ENCODE results near the gene CADM1. TPM values are rescaled to one million over a fixed set of nuclear protein-coding genes. Genes with fewer than 3 reads are reported as not detected.
"Not testable (repeated sequence)": the region's sequence is repeated elsewhere in the genome, so short reads cannot be mapped to it uniquely, and the experiment has no call there.

The CADM1 gene
- total RNA-seq, 1 donor: 86.5 TPM

- H3K27me3 ChIP-seq (ENCODE audit: insufficient read depth, low read length): no peaks in the 10 kb centered on the region
- H3K4me3 ChIP-seq (ENCODE audit: insufficient read depth, low read length): no peak overlapping the region
- H3K4me1 ChIP-seq (ENCODE audit: insufficient read depth, low read length): no peaks in the 10 kb centered on the region
- TF ChIP-seq, protein P1, sequence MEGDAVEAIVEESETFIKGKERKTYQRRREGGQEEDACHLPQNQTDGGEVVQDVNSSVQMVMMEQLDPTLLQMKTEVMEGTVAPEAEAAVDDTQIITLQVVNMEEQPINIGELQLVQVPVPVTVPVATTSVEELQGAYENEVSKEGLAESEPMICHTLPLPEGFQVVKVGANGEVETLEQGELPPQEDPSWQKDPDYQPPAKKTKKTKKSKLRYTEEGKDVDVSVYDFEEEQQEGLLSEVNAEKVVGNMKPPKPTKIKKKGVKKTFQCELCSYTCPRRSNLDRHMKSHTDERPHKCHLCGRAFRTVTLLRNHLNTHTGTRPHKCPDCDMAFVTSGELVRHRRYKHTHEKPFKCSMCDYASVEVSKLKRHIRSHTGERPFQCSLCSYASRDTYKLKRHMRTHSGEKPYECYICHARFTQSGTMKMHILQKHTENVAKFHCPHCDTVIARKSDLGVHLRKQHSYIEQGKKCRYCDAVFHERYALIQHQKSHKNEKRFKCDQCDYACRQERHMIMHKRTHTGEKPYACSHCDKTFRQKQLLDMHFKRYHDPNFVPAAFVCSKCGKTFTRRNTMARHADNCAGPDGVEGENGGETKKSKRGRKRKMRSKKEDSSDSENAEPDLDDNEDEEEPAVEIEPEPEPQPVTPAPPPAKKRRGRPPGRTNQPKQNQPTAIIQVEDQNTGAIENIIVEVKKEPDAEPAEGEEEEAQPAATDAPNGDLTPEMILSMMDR (IDR thresholded peaks at IDR 0.05; ENCODE audit: extremely low read depth, low read depth, low read length): no peak
- H3K27ac ChIP-seq (ENCODE audit: low read depth, low read length): no peak overlapping the region
- H2AFZ ChIP-seq (ENCODE audit: low read length): no peak overlapping the region
- no peak overlapping the region for H3K4me2 ChIP-seq (ENCODE audit: insufficient read depth, low read length)
- H3K36me3 ChIP-seq (ENCODE audit: insufficient read depth, low read length): no peaks in the 10 kb centered on the region
- no peaks in the 10 kb centered on the region for H4K20me1 ChIP-seq (ENCODE audit: insufficient read depth, low read length)
- H3K79me2 ChIP-seq (ENCODE audit: insufficient read depth, low read length): no peaks in the 10 kb centered on the region
- no peaks in the 10 kb centered on the region for H3K9me3 ChIP-seq (ENCODE audit: low read depth, low read length)
- no peak for DNase-seq (ENCODE audit: insufficient read length, low spot score, missing footprints)
Observed at GRCh38 chr11:115477410-115477809, 26.8 kb downstream of the CADM1 start.

DNA sequence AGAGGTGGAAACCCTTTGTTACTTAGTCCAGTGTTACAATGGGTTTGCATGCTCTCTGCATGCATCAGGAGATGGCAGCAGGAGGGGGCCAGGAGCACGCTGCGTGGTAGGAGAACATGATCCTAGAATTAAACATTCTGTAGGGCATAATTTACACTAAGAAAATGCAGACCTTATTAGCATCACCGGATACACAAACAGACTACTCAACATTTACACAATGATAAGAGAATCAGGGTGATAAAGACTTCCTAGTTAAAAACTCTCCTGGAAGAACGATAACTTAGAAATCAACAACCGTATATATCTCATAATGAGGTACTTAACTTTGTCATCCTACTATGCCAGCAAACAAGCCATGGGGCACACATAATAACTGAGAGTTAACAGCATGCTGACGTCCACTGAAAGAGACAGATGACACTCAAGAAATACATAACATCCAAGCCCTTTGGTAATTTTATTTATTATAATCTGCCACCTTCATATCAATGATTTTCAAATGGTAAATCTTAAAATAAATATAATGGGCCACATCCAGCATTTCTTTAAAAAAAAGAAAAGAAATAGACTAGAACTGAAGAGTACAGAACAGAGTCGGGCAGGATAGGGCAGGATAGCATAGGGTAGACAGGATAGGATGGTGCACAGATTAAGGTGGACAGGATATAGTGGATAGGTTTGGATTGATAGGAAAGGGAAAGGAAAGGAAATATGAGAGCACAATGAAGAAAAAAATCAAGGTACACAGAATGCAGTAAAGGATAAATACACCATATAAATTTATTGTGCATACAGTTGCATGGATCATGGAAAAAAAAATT, 27.5 kb downstream of the CADM1 start:
- TF ChIP-seq, protein P1 (IDR thresholded peaks at IDR 0.05; ENCODE audit: extremely low read depth, low read depth, low read length): no peak
- no peak overlapping the region for H3K4me2 ChIP-seq (ENCODE audit: insufficient read depth, low read length)

GRCh38 chr11:115475564-115475963, 28.7 kb downstream of the CADM1 start:
- no peak for DNase-seq (ENCODE audit: insufficient read length, low spot score, missing footprints)
- no peaks in the 10 kb centered on the region for H4K20me1 ChIP-seq (ENCODE audit: insufficient read depth, low read length)
- H3K4me3 ChIP-seq (ENCODE audit: insufficient read depth, low read length): no peak overlapping the region
- H3K27ac ChIP-seq (ENCODE audit: low read depth, low read length): no peak overlapping the region
- H3K27me3 ChIP-seq (ENCODE audit: insufficient read depth, low read length): no peaks in the 10 kb centered on the region
- no peak overlapping the region for H2AFZ ChIP-seq (ENCODE audit: low read length)
- H3K4me2 ChIP-seq (ENCODE audit: insufficient read depth, low read length): no peak overlapping the region
- H3K9me3 ChIP-seq (ENCODE audit: low read depth, low read length): no peaks in the 10 kb centered on the region
- H3K36me3 ChIP-seq (ENCODE audit: insufficient read depth, low read length): no peaks in the 10 kb centered on the region
- no peaks in the 10 kb centered on the region for H3K79me2 ChIP-seq (ENCODE audit: insufficient read depth, low read length)
- no peaks in the 10 kb centered on the region for H3K4me1 ChIP-seq (ENCODE audit: insufficient read depth, low read length)
- TF ChIP-seq, protein P1 (IDR thresholded peaks at IDR 0.05; ENCODE audit: extremely low read depth, low read depth, low read length): no peak

More for the DNA sequence above, 27.5 kb downstream of the CADM1 start:
- Histone ChIP-seq H4K20me1 (ENCODE audit: insufficient read depth, low read length) (no peaks in the 10 kb centered on the region), H3K27ac (ENCODE audit: low read depth, low read length) (no peak overlapping the region), H3K4me3 (ENCODE audit: insufficient read depth, low read length) (no peak overlapping the region), H3K27me3 (ENCODE audit: insufficient read depth, low read length) (no peaks in the 10 kb centered on the region), H2AFZ (ENCODE audit: low read length) (no peak overlapping the region), H3K79me2 (ENCODE audit: insufficient read depth, low read length) (no peaks in the 10 kb centered on the region), H3K36me3 (ENCODE audit: insufficient read depth, low read length) (no peaks in the 10 kb centered on the region), H3K9me3 (ENCODE audit: low read depth, low read length) (no peaks in the 10 kb centered on the region), H3K4me1 (ENCODE audit: insufficient read depth, low read length) (no peaks in the 10 kb centered on the region)
- DNase-seq (ENCODE audit: insufficient read length, low spot score, missing footprints): no peak

GRCh38 chr11:115474306-115474705, 29.9 kb downstream of the CADM1 start:
- H3K27me3 ChIP-seq (ENCODE audit: insufficient read depth, low read length); H3K36me3 ChIP-seq (ENCODE audit: insufficient read depth, low read length); H3K4me1 ChIP-seq (ENCODE audit: insufficient read depth, low read length); H3K4me3 ChIP-seq (ENCODE audit: insufficient read depth, low read length); H3K4me2 ChIP-seq (ENCODE audit: insufficient read depth, low read length); H3K27ac ChIP-seq (ENCODE audit: low read depth, low read length); H3K9me3 ChIP-seq (ENCODE audit: low read depth, low read length); H4K20me1 ChIP-seq (ENCODE audit: insufficient read depth, low read length); H2AFZ ChIP-seq (ENCODE audit: low read length); H3K79me2 ChIP-seq (ENCODE audit: insufficient read depth, low read length); DNase-seq (ENCODE audit: insufficient read length, low spot score, missing footprints): not testable (repeated sequence)

All from osteoblast (primary cell).